Measurements from ENCODE around the gene ITPR1. TPM values are rescaled to one million over a fixed set of nuclear protein-coding genes. Genes with fewer than 3 reads are reported as not detected.

The ITPR1 gene
- polyA plus RNA-seq, 1 donor from 2014 or later: 2.1 TPM

DNA sequence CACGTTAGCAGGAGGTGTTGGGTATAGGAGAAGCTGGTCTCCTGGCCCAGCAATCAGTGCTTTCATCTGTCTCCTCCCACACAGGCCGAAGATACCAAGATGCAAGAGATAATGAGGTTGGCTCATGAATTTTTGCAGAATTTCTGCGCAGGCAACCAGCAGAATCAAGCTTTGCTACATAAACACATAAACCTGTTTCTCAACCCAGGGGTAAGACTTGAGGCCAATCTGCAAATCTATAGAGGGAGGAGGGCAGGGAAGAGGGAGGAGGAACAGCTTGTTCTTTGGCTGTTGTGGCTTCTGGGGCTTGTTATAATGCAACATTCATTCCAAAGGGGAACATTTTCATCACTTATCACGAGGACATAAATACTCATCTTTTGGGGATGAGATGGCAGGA is 195.3 kb downstream of the ITPR1 start:
- Histone ChIP-seq H3K27ac (ENCODE audit: low read length) (no peak overlapping the region), H3K36me3 (ENCODE audit: insufficient read depth, low read length) (no peaks in the 10 kb centered on the region), H3K4me2 (ENCODE audit: low read length) (no peak overlapping the region), H3K79me2 (replicated peaks; ENCODE audit: insufficient read depth, low read length) (no peaks in the 10 kb centered on the region), H4K20me1 (ENCODE audit: insufficient read depth) (no peaks in the 10 kb centered on the region), H3K27me3 (ENCODE audit: insufficient read depth, low read depth, low read length) (no peaks in the 10 kb centered on the region), H3K9me2 (ENCODE audit: insufficient read depth, low read length) (no peaks in the 10 kb centered on the region), H3K4me3 (ENCODE audit: low read length) (no peak overlapping the region), H2AFZ (ENCODE audit: low read depth, low read length) (no peak overlapping the region), H3K9ac (ENCODE audit: low read length) (no peak overlapping the region), H3K9me3 (ENCODE audit: low read length) (no peaks in the 10 kb centered on the region), H3F3A (ENCODE audit: insufficient read depth, low read length, poor library complexity, severe bottlenecking) (no peaks in the 10 kb centered on the region)
- TF ChIP-seq EZH2 (IDR thresholded peaks at IDR 0.05; ENCODE audit: borderline replicate concordance, insufficient read depth, low read length, poor library complexity, severe bottlenecking) (no peak), MXI1 (conservative IDR thresholded peaks at IDR 0.05; ENCODE audit: poor library complexity, severe bottlenecking) (no peak), POLR2AphosphoS5 (IDR thresholded peaks at IDR 0.05) (no peak), TAF1 (IDR thresholded peaks at IDR 0.05; ENCODE audit: low read depth) (no peak), EP300 (conservative IDR thresholded peaks at IDR 0.05; ENCODE audit: poor library complexity, severe bottlenecking) (no peak), CTCF (IDR thresholded peaks at IDR 0.05; ENCODE audit: poor library complexity, severe bottlenecking) (no peak), RAD21 (conservative IDR thresholded peaks at IDR 0.05) (no peak), SMC3 (conservative IDR thresholded peaks at IDR 0.05; ENCODE audit: poor library complexity) (no peak)
- TF ChIP-seq, protein P1, sequence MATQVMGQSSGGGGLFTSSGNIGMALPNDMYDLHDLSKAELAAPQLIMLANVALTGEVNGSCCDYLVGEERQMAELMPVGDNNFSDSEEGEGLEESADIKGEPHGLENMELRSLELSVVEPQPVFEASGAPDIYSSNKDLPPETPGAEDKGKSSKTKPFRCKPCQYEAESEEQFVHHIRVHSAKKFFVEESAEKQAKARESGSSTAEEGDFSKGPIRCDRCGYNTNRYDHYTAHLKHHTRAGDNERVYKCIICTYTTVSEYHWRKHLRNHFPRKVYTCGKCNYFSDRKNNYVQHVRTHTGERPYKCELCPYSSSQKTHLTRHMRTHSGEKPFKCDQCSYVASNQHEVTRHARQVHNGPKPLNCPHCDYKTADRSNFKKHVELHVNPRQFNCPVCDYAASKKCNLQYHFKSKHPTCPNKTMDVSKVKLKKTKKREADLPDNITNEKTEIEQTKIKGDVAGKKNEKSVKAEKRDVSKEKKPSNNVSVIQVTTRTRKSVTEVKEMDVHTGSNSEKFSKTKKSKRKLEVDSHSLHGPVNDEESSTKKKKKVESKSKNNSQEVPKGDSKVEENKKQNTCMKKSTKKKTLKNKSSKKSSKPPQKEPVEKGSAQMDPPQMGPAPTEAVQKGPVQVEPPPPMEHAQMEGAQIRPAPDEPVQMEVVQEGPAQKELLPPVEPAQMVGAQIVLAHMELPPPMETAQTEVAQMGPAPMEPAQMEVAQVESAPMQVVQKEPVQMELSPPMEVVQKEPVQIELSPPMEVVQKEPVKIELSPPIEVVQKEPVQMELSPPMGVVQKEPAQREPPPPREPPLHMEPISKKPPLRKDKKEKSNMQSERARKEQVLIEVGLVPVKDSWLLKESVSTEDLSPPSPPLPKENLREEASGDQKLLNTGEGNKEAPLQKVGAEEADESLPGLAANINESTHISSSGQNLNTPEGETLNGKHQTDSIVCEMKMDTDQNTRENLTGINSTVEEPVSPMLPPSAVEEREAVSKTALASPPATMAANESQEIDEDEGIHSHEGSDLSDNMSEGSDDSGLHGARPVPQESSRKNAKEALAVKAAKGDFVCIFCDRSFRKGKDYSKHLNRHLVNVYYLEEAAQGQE (IDR thresholded peaks at IDR 0.05; ENCODE audit: borderline replicate concordance): no peak

DNA sequence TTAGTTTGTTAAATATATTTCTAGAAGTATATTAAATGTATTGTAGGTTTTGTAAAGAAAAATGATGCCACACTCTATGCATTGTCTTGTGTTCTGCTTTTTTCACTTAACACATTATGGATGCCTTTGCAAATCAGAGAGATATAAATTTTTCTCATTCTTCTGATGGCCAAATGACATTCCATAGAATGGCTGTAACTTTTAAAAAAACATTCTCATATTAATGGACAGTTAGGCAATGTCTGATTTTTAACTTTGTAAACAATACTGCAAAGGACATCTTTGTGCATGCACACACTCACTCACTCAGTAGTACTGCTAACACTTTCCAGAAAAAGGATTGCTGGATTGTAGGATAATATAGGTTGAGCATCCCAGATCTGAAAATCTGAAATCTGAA is 195.9 kb downstream of the ITPR1 start:
- TF ChIP-seq EP300 (conservative IDR thresholded peaks at IDR 0.05; ENCODE audit: poor library complexity, severe bottlenecking): no peak
- TF ChIP-seq, protein P1 (IDR thresholded peaks at IDR 0.05; ENCODE audit: borderline replicate concordance): no peak
- TF ChIP-seq EZH2 (IDR thresholded peaks at IDR 0.05; ENCODE audit: borderline replicate concordance, insufficient read depth, low read length, poor library complexity, severe bottlenecking): no peak
- TF ChIP-seq TAF1 (IDR thresholded peaks at IDR 0.05; ENCODE audit: low read depth): no peak
- no peak for TF ChIP-seq CTCF (IDR thresholded peaks at IDR 0.05; ENCODE audit: poor library complexity, severe bottlenecking)
- TF ChIP-seq POLR2AphosphoS5 (IDR thresholded peaks at IDR 0.05): no peak
- no peak for TF ChIP-seq MXI1 (conservative IDR thresholded peaks at IDR 0.05; ENCODE audit: poor library complexity, severe bottlenecking)
- no peak for TF ChIP-seq SMC3 (conservative IDR thresholded peaks at IDR 0.05; ENCODE audit: poor library complexity)
- TF ChIP-seq RAD21 (conservative IDR thresholded peaks at IDR 0.05): no peak
- Histone ChIP-seq H2AFZ (ENCODE audit: low read depth, low read length) (no peak overlapping the region), H3K27me3 (ENCODE audit: insufficient read depth, low read depth, low read length) (no peaks in the 10 kb centered on the region), H3K9me3 (ENCODE audit: low read length) (no peaks in the 10 kb centered on the region), H3K4me3 (ENCODE audit: low read length) (no peak overlapping the region), H3K4me2 (ENCODE audit: low read length) (no peak overlapping the region), H3F3A (ENCODE audit: insufficient read depth, low read length, poor library complexity, severe bottlenecking) (no peaks in the 10 kb centered on the region), H3K27ac (ENCODE audit: low read length) (no peak overlapping the region), H3K36me3 (ENCODE audit: insufficient read depth, low read length) (no peaks in the 10 kb centered on the region), H4K20me1 (ENCODE audit: insufficient read depth) (no peaks in the 10 kb centered on the region), H3K9ac (ENCODE audit: low read length) (no peak overlapping the region), H3K79me2 (replicated peaks; ENCODE audit: insufficient read depth, low read length) (no peaks in the 10 kb centered on the region), H3K9me2 (ENCODE audit: insufficient read depth, low read length) (no peaks in the 10 kb centered on the region)

Data from neural cell (in vitro differentiated cells).